Measurements from ENCODE around the gene TMEM123. TPM values are rescaled to one million over a fixed set of nuclear protein-coding genes. Genes with fewer than 3 reads are reported as not detected.
"Not testable (repeated sequence)": the region's sequence is repeated elsewhere in the genome, so short reads cannot be mapped to it uniquely, and the experiment has no call there.

TMEM123 gene
- total RNA-seq, 1 donor from 2014 or later = 204 TPM

DNA sequence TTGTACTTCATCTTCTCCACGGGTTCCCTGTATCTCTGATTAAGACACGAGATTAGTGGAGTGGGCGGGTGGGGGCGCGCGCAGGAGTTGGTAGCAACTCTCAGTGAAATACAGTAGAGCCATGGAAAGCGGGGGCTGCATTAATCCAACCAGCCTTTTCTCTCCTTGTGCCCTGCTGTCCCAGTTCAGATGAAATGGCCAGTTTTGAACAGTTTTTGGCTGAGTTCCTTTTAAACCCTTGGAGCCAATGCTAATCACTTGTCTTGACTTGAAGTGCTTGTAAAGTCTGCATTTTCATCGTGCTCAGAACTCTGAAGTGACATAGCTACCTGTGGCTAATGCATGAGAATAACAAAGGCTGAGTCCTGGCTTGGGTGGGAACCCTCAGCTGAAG is 734 bp upstream of the TMEM123 start:
- H3K36me3 Mint-ChIP-seq (ENCODE audit: low read depth) = peaks cover 24% of the 10 kb centered on the region
- H3K27me3 Mint-ChIP-seq (ENCODE audit: low read depth) = no peaks in the 10 kb centered on the region
- no peak for DNase-seq (ENCODE audit: low spot score)
- peaks cover 73% of the 10 kb centered on the region for H3K4me1 Mint-ChIP-seq (ENCODE audit: low read depth)
- peak overlapping the region; percentile 91 for H3K4me3 Mint-ChIP-seq (ENCODE audit: low read depth)
- peak overlapping the region; percentile 98 for H3K27ac Mint-ChIP-seq
- no peaks in the 10 kb centered on the region for H3K9me3 Mint-ChIP-seq
- intact Hi-C loops (cut with micrococcal nuclease) = loop anchor here (1.0 to 5.0 kb wide), 4 partner anchors 24 to 144 kb away; no protein-coding TSS in a partner anchor

DNA sequence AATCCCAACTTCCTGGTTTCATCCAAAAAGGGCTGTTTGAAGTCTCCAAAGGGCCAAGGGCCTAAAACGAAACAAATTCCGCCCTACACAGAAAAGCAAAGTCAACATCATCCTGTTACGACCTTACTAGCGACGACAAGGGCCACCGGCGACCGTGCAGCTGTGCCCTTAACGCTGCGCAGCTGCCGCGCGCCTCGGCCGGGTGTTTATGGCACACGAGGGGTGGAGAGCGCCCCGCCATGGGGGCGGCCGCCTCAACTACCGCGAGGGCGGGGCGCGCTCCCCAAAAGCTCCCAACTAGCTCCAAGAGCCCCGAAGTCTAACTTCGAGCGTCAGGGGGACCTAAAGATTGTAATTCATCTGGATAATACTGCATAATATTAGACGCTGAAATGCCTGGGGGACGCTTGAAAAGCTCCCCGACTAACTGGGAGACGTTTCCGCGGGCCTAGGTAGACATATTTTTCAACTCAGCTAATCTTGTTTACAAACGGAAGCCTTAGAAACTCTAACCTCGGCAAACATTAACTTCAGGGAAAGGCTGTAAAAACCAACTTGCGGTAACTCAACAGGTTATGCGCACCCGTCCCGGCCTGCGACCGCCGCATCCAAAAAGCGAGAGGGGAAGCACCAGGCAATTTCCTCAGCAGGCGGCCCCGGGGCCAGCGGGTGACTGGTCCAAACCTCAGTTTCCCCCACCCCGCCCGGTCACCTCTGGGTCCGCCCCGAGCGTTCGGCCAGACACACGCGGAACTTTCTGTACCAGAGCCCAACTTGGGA is 694 bp downstream of the TMEM123 start:
- no peaks in the 10 kb centered on the region for H3K27me3 Mint-ChIP-seq (ENCODE audit: low read depth)
- peaks cover 73% of the 10 kb centered on the region for H3K4me1 Mint-ChIP-seq (ENCODE audit: low read depth)
- intact Hi-C loops (cut with micrococcal nuclease) = loop anchor here (1.0 to 5.0 kb wide), 6 partner anchors 21 to 145 kb away; partner anchors contain the start of genes BIRC2 and BIRC3
- DNase-seq (ENCODE audit: low spot score) = peak; percentile 75
- H3K27ac Mint-ChIP-seq = peak overlapping the region; percentile 89
- H3K36me3 Mint-ChIP-seq (ENCODE audit: low read depth) = peaks cover 38% of the 10 kb centered on the region
- H3K9me3 Mint-ChIP-seq = no peaks in the 10 kb centered on the region
- H3K4me3 Mint-ChIP-seq (ENCODE audit: low read depth) = peak overlapping the region; percentile 89

DNA sequence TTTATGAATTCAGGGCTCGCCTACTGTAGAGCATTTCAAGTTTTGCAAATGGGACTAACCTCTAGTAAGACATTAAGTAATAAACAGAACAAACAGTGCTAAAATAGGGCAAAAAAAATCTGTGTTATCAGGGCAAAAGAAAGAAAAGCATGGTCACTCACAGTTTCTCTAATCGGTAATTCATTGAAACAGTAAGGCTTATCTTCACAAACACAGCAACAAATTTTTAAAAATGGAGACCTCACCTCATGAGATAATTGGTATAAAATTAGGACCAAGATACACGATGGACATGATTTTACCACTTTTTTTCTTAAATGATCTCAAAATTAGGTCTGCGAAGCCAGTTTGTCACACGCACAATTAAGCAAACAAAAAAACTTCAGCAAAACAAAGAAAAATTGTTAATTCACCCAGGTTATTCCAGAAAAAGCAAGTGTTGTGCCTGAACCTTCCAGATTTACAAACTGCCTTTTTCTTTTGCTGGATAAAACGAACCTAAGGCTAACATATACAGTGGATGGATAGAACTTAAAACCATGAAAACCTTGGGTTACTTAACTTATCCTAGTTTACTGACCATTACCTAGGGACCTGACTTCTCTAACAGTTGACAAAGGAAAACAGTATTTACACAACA is 1.4 kb downstream of the TMEM123 start:
- intact Hi-C loops (cut with micrococcal nuclease) = loop anchor here (1.0 to 5.0 kb wide), 5 partner anchors 20 to 146 kb away; partner anchors contain the start of genes BIRC2 and BIRC3
- H3K4me3 Mint-ChIP-seq (ENCODE audit: low read depth) = peak overlapping the region; percentile 89
- no peaks in the 10 kb centered on the region for H3K27me3 Mint-ChIP-seq (ENCODE audit: low read depth)
- H3K27ac Mint-ChIP-seq = peak overlapping the region; percentile 89
- peaks cover 77% of the 10 kb centered on the region for H3K4me1 Mint-ChIP-seq (ENCODE audit: low read depth)
- DNase-seq (ENCODE audit: low spot score) = no peak
- H3K36me3 Mint-ChIP-seq (ENCODE audit: low read depth) = peaks cover 45% of the 10 kb centered on the region
- H3K9me3 Mint-ChIP-seq = no peaks in the 10 kb centered on the region

GRCh38 chr11:102449651-102450570 is 2.7 kb downstream of the TMEM123 start:
- Mint-ChIP-seq H3K9me3 (peaks cover 4% of the 10 kb centered on the region), H3K27ac (peak overlapping the region; percentile 6), H3K36me3 (ENCODE audit: low read depth) (peaks cover 58% of the 10 kb centered on the region), H3K4me1 (ENCODE audit: low read depth) (peaks cover 73% of the 10 kb centered on the region), H3K27me3 (ENCODE audit: low read depth) (no peaks in the 10 kb centered on the region), H3K4me3 (ENCODE audit: low read depth) (peak overlapping the region; percentile 89)
- DNase-seq (ENCODE audit: low spot score) = no peak
- intact Hi-C loops (cut with micrococcal nuclease) = loop anchor here (2.0 to 5.0 kb wide), 3 partner anchors 19 to 147 kb away; no protein-coding TSS in a partner anchor

DNA sequence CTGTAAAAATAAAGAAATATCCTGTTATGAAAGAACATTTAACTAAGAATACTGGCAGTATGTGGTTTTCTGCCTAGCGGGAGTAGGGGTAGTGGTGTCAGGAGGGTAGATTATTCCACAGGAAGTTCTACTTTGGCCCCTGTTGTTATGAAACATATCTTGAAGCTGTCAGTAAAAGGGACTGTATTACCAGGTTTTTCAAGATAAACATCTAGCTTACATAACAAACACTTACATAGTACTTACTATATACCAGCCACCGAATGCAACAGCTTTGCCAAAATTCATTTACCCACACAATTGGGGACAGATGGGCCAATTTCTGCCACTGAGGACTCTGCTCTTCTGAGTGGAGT is 3.7 kb downstream of the TMEM123 start:
- H3K4me3 Mint-ChIP-seq (ENCODE audit: low read depth) = peak overlapping the region; percentile 29
- peaks cover 8% of the 10 kb centered on the region for H3K9me3 Mint-ChIP-seq
- intact Hi-C loops (cut with micrococcal nuclease) = no loop called here
- peaks cover 67% of the 10 kb centered on the region for H3K4me1 Mint-ChIP-seq (ENCODE audit: low read depth)
- H3K27ac Mint-ChIP-seq = no peak overlapping the region
- peaks cover 67% of the 10 kb centered on the region for H3K36me3 Mint-ChIP-seq (ENCODE audit: low read depth)
- H3K27me3 Mint-ChIP-seq (ENCODE audit: low read depth) = no peaks in the 10 kb centered on the region
- DNase-seq (ENCODE audit: low spot score) = no peak

DNA sequence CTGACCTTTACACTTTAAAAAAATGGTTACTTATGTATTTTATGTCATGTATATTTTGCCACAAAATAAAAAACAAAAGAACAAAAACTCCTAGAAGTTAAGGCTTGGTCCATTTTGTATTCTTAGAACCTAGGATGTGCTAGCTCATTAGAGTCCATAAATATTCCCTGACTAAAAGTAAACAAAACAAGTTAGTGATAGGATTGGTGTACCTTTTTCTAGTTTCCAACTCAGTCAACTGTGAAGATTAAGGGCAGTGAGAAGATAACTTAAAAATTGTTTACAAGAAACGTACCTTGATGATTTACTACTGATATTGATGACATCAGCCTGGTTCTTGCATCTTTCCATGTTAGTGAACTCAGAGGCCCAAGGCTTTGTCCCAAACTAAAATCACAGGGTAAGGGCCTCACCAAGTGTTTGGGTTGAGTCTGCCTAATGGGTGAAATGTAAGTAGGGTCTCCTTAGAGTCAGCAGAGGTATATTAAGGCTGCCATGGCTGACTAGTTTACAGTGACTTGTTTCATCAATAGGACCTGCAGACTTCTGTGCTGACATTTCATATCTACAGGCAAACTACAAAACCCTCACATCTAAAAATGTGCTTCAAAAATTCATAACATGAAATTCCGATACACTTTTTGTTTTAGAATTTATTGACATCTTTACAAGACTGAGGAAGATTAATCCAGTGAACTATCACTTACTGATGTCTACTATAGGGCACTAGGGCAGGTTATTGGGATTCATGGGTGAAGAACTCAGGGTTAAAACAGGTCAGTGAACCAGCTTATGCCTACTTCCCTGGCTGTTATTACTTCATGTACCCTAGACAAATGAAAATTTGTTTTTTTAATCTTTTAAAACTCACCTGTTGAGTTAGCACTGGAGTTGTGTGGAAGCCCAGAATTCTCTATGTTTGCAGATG is 4.4 kb downstream of the TMEM123 start:
- no peak for DNase-seq (ENCODE audit: low spot score)
- intact Hi-C loops (cut with micrococcal nuclease) = loop anchor here (1.0 kb wide), 1 partner anchor 31 kb away; no protein-coding TSS in a partner anchor

GRCh38 chr11:102447193-102447592 is 5.4 kb downstream of the TMEM123 start:
- peaks cover 73% of the 10 kb centered on the region for H3K4me1 Mint-ChIP-seq (ENCODE audit: low read depth)
- peak overlapping the region; percentile 89 for H3K27ac Mint-ChIP-seq
- DNase-seq (ENCODE audit: low spot score) = no peak
- no peaks in the 10 kb centered on the region for H3K27me3 Mint-ChIP-seq (ENCODE audit: low read depth)
- no peak overlapping the region for H3K4me3 Mint-ChIP-seq (ENCODE audit: low read depth)
- intact Hi-C loops (cut with micrococcal nuclease) = loop anchor here (1.0 kb wide), 1 partner anchor 30 kb away; no protein-coding TSS in a partner anchor
- H3K9me3 Mint-ChIP-seq = peaks cover 10% of the 10 kb centered on the region
- H3K36me3 Mint-ChIP-seq (ENCODE audit: low read depth) = peaks cover 83% of the 10 kb centered on the region

More for the DNA sequence above, 4.4 kb downstream of the TMEM123 start:
- Mint-ChIP-seq H3K4me3 (ENCODE audit: low read depth) (peak overlapping the region; percentile 45), H3K27ac (peak overlapping the region; percentile 89), H3K36me3 (ENCODE audit: low read depth) (peaks cover 73% of the 10 kb centered on the region), H3K4me1 (ENCODE audit: low read depth) (peaks cover 67% of the 10 kb centered on the region), H3K9me3 (peaks cover 10% of the 10 kb centered on the region), H3K27me3 (ENCODE audit: low read depth) (no peaks in the 10 kb centered on the region)

DNA sequence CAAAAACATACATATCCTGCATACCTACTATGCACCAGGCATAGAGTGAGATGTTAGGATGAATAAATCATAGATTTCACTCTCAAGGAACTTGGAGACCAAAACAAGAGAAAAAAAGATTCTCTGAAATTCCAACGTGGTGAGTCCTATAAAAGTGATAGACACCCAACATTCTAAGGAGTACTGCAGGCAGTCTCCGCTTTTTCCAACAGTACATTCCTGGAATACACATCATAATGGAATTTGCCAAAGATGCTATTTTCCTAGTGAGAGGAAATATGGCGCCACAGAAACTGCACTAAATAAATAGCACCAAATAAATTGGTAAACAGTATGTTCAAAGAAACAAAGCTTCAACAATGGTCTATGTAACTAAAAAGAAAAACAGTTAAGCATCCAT is 6.0 kb downstream of the TMEM123 start:
- H3K4me1 Mint-ChIP-seq (ENCODE audit: low read depth) = peaks cover 77% of the 10 kb centered on the region
- H3K27me3 Mint-ChIP-seq (ENCODE audit: low read depth) = no peaks in the 10 kb centered on the region
- peaks cover 82% of the 10 kb centered on the region for H3K36me3 Mint-ChIP-seq (ENCODE audit: low read depth)
- H3K27ac Mint-ChIP-seq = no peak overlapping the region
- DNase-seq (ENCODE audit: low spot score) = no peak
- peaks cover 10% of the 10 kb centered on the region for H3K9me3 Mint-ChIP-seq
- no peak overlapping the region for H3K4me3 Mint-ChIP-seq (ENCODE audit: low read depth)
- intact Hi-C loops (cut with micrococcal nuclease) = loop anchor here (1.0 kb wide), 1 partner anchor 29 kb away; no protein-coding TSS in a partner anchor

DNA sequence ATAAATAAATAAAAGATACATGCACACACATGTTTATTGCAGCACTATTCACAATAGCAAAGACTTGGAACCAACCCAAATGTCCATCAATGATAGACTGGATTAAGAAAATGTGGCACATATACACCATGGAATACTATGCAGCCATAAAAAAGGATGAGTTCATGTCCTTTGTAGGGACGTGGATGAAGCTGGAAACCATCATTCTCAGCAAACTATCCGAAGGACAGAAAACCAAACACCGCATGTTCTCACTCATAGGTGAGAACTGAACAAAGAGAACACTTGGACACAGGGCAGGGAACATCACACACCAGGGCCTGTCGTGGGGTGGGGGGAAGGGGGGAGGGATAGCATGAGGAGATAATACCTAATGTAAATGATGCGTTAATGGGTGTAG is 7.9 kb downstream of the TMEM123 start:
- Mint-ChIP-seq H3K36me3 (ENCODE audit: low read depth) (peaks cover 93% of the 10 kb centered on the region), H3K9me3 (peaks cover 10% of the 10 kb centered on the region), H3K4me1 (ENCODE audit: low read depth) (peaks cover 81% of the 10 kb centered on the region)
- H3K27me3 Mint-ChIP-seq (ENCODE audit: low read depth); DNase-seq (ENCODE audit: low spot score); H3K27ac Mint-ChIP-seq; H3K4me3 Mint-ChIP-seq (ENCODE audit: low read depth); intact Hi-C loops (cut with micrococcal nuclease): not testable (repeated sequence)

- DNase-seq (ENCODE audit: low spot score); H3K27ac Mint-ChIP-seq; intact Hi-C loops (cut with micrococcal nuclease); H3K27me3 Mint-ChIP-seq (ENCODE audit: low read depth); H3K4me3 Mint-ChIP-seq (ENCODE audit: low read depth): not testable (repeated sequence)
- peaks cover 90% of the 10 kb centered on the region for H3K36me3 Mint-ChIP-seq (ENCODE audit: low read depth)
- peaks cover 80% of the 10 kb centered on the region for H3K4me1 Mint-ChIP-seq (ENCODE audit: low read depth)
- H3K9me3 Mint-ChIP-seq = peaks cover 10% of the 10 kb centered on the region
These were observed 8.4 kb downstream of the TMEM123 start for GRCh38 chr11:102444142-102444541.

- DNase-seq (ENCODE audit: low spot score); H3K4me3 Mint-ChIP-seq (ENCODE audit: low read depth); H3K27ac Mint-ChIP-seq; intact Hi-C loops (cut with micrococcal nuclease); H3K27me3 Mint-ChIP-seq (ENCODE audit: low read depth): not testable (repeated sequence)
- Mint-ChIP-seq H3K9me3 (peaks cover 28% of the 10 kb centered on the region), H3K36me3 (ENCODE audit: low read depth) (peaks cover 87% of the 10 kb centered on the region), H3K4me1 (ENCODE audit: low read depth) (peaks cover 67% of the 10 kb centered on the region)
These were observed 13.6 kb downstream of the TMEM123 start for GRCh38 chr11:102439063-102439363.
